Uterus (tissue), 4 donors: Measurements from ENCODE around the gene MTRF1. TPM values are rescaled to one million over a fixed set of nuclear protein-coding genes. Genes with fewer than 3 reads are reported as not detected.
A peak's percentile ranks its signal among the peaks of the same experiment; 100 is the strongest.

Experiments used
- DNase-seq, 2 donors: peaks; one replicate each; pipeline ENCODE4 v3.0.0-alpha.2; 2019 to 2020
- H3K27ac ChIP-seq, 2 donors: fragments of 200-600 bp; sonication (generic); 1 replicate in 1 of 2; 2 replicates in 1 of 2; pipeline ENCODE4 v1.5.1; 2016 to 2018
- H3K27me3 ChIP-seq, 2 donors: fragments of 200-600 bp; sonication (generic); one replicate each; pipeline ENCODE4 v1.5.1; 2018 to 2019; ENCODE audit warnings: control low read depth in 1 of 2
- H3K36me3 ChIP-seq, 2 donors: fragments of 200-600 bp; sonication (generic); one replicate each; pipeline ENCODE4 v1.5.1; 2019; ENCODE audit warnings: control low read depth in 1 of 2
- H3K4me1 ChIP-seq, 2 donors: fragments of 200-600 bp; sonication (generic); one replicate each; pipeline ENCODE4 v1.5.1; 2018 to 2019; ENCODE audit warnings: control low read depth in 1 of 2
- H3K4me3 ChIP-seq, 2 donors: fragments of 200-600 bp; sonication (generic); 1 replicate in 1 of 2; 2 replicates in 1 of 2; pipeline ENCODE4 v1.5.1; 2018 to 2019; ENCODE audit warnings: mild to moderate bottlenecking in 1 of 2
- H3K9me3 ChIP-seq, 2 donors: fragments of 200-600 bp; sonication (generic); one replicate each; pipeline ENCODE4 v1.5.1; 2019; ENCODE audit warnings: control low read depth in 1 of 2
- CTCF ChIP-seq, 4 experiments: fragments of 200-600 bp in 2 of 4; fragments of 450-650 bp in 2 of 4; sonication (generic) in 2 of 4; IDR thresholded peaks; one replicate each; pipeline ENCODE4 v1.5.1; 2016 to 2019; ENCODE audit warnings: antibody characterized with exemption in 4 of 4, mild to moderate bottlenecking in 2 of 4, moderate library complexity in 1 of 4
- POLR2A ChIP-seq, 2 donors: fragments of 450-650 bp; IDR thresholded peaks; one replicate each; pipeline ENCODE4 v1.6.1; 2016; ENCODE audit warnings: antibody characterized with exemption in 2 of 2, mild to moderate bottlenecking in 1 of 2, moderate library complexity in 1 of 2
- intact Hi-C: fragments of 100-400 bp; cut with DNase I; formaldehyde crosslinking; loops from one replicate; pipeline ENCODE4 v1.15.1; 2023; ENCODE audit warnings: low total_unique reads
- total RNA-seq, 4 donors: library from RNA; depleted of rRNA in 3 of 4; stranded (reverse); fragments of >200 nt in 3 of 4; gene quantifications; one replicate each; pipeline versions ENCODE4 v1.1.0 to v1.2.4, GENCODE V29; 2014 to 2023
- donor health status: DM: yes; HTN: yes; CAD: no.

MTRF1 gene
- total RNA-seq, 4 donors from 2014 or later: 4.1 to 24.1 (median 13.9) TPM

GRCh38 chr13:41193919-41194824, 69.2 kb downstream of the MTRF1 start, which contains the start of gene KBTBD7:
Gene KBTBD7 (minus strand): TSS chr13:41194569. CDS start chr13:41194257, 312 bp downstream.
- intact Hi-C loops: loop anchor here (10.0 kb wide), 1 partner anchor 59 kb away; the partner anchor contains the start of gene KBTBD6
- no peaks in the 10 kb centered on the region for H3K27me3 ChIP-seq

GRCh38 chr13:41193469-41193868, 69.9 kb downstream of the MTRF1 start:
- no peaks in the 10 kb centered on the region for H3K36me3 ChIP-seq
- H3K27ac ChIP-seq: peak overlapping the region; percentile 84 to 89
- TF ChIP-seq CTCF (IDR thresholded peaks at IDR 0.05) (no peak), POLR2A (IDR thresholded peaks at IDR 0.05) (no peak)
- H3K9me3 ChIP-seq: no peaks in the 10 kb centered on the region
- peak overlapping the region; percentile 60 to 81 for H3K4me3 ChIP-seq
- no peak for DNase-seq
- H3K4me1 ChIP-seq: peaks cover 0 to 4% of the 10 kb centered on the region in 2 donors
- H3K27me3 ChIP-seq: no peaks in the 10 kb centered on the region
- intact Hi-C loops: loop anchor here (10.0 kb wide), 1 partner anchor 59 kb away; the partner anchor contains the start of gene KBTBD6

More at GRCh38 chr13:41193919-41194824, 69.2 kb downstream of the MTRF1 start, which contains the start of gene KBTBD7:
- Histone ChIP-seq H3K4me3 (peak within 1 kb of the TSS; percentile 60 to 81), H3K27ac (peak within 1 kb of the TSS; percentile 84 to 89), H3K4me1 (peaks cover 0 to 4% of the 10 kb centered on the region in 2 donors), H3K36me3 (no peaks in the 10 kb centered on the region), H3K9me3 (no peaks in the 10 kb centered on the region)
- TF ChIP-seq POLR2A (IDR thresholded peaks at IDR 0.05): peak; percentile 71 to 74
- TF ChIP-seq CTCF (IDR thresholded peaks at IDR 0.05): peak in 1 of 4 experiments; percentile 31
- DNase-seq: peak; percentile 94 to 96

- Histone ChIP-seq H3K36me3 (no peaks in the 10 kb centered on the region), H3K27ac (no peak overlapping the region), H3K9me3 (no peaks in the 10 kb centered on the region), H3K4me3 (no peak overlapping the region), H3K27me3 (no peaks in the 10 kb centered on the region), H3K4me1 (peaks cover 0 to 4% of the 10 kb centered on the region in 2 donors)
- DNase-seq: no peak
- intact Hi-C loops: no loop called here
- TF ChIP-seq CTCF (IDR thresholded peaks at IDR 0.05) (no peak), POLR2A (IDR thresholded peaks at IDR 0.05) (no peak)
These were observed 74.8 kb downstream of the MTRF1 start for GRCh38 chr13:41188584-41188983.

- no peak for DNase-seq
- Histone ChIP-seq H3K27me3 (no peaks in the 10 kb centered on the region), H3K36me3 (no peaks in the 10 kb centered on the region), H3K27ac (no peak overlapping the region), H3K4me1 (no peaks in the 10 kb centered on the region), H3K4me3 (no peak overlapping the region), H3K9me3 (no peaks in the 10 kb centered on the region)
- intact Hi-C loops: no loop called here
- TF ChIP-seq CTCF (IDR thresholded peaks at IDR 0.05): no peak
- no peak for TF ChIP-seq POLR2A (IDR thresholded peaks at IDR 0.05)
These were observed 76.9 kb downstream of the MTRF1 start for GRCh38 chr13:41186481-41186880.

GRCh38 chr13:41182231-41182630, 81.1 kb downstream of the MTRF1 start:
- Histone ChIP-seq H3K27me3 (no peaks in the 10 kb centered on the region), H3K9me3 (no peaks in the 10 kb centered on the region), H3K4me1 (no peaks in the 10 kb centered on the region), H3K27ac (no peak overlapping the region), H3K36me3 (no peaks in the 10 kb centered on the region), H3K4me3 (no peak overlapping the region)
- no peak for TF ChIP-seq POLR2A (IDR thresholded peaks at IDR 0.05)
- no peak for TF ChIP-seq CTCF (IDR thresholded peaks at IDR 0.05)
- intact Hi-C loops: no loop called here
- DNase-seq: no peak
